BLaER1 treated with 17β-estradiol and CSF1 and Interleukin-3, amounts not matched to agents 10 nM and 100 nM (cell line): ENCODE results near the gene DOCK9.

Experiments
- H3K27ac ChIP-seq, 11 experiments: shearing (Covaris generic); formaldehyde crosslinking; 2 replicates each; pipeline ENCODE4 v1.8.1; 2022
- H3K27me3 ChIP-seq, 11 experiments: shearing (Covaris generic); formaldehyde crosslinking; 2 replicates each; pipeline ENCODE4 v1.8.1; 2022
- H3K36me3 ChIP-seq, 11 experiments: shearing (Covaris generic); formaldehyde crosslinking; 2 replicates each; pipeline ENCODE4 v1.8.1; 2022
- H3K4me1 ChIP-seq, 10 experiments: shearing (Covaris generic); formaldehyde crosslinking; 2 replicates each; pipeline ENCODE4 v1.8.1; 2022
- H3K4me2 ChIP-seq, 11 experiments: shearing (Covaris generic); formaldehyde crosslinking; 2 replicates each; pipeline ENCODE4 v1.8.1; 2022
- H3K4me3 ChIP-seq, 10 experiments: shearing (Covaris generic); formaldehyde crosslinking; 2 replicates each; pipeline ENCODE4 v1.8.1; 2022
- H3K9ac ChIP-seq, 11 experiments: shearing (Covaris generic); formaldehyde crosslinking; 2 replicates each; pipeline ENCODE4 v1.8.1; 2022
- H3K9me3 ChIP-seq, 11 experiments: shearing (Covaris generic); formaldehyde crosslinking; replicated peaks in 1 of 11; 2 replicates each; pipeline ENCODE4 v1.8.1; 2022
- H4K20me1 ChIP-seq, 11 experiments: shearing (Covaris generic); formaldehyde crosslinking; 2 replicates each; pipeline ENCODE4 v1.8.1; 2022
- Cebpa-rat ChIP-seq, 11 experiments: shearing (Covaris generic); IDR thresholded peaks; 2 replicates each; pipeline ENCODE4 v1.8.1; 2022

Gene DOCK9

DNA sequence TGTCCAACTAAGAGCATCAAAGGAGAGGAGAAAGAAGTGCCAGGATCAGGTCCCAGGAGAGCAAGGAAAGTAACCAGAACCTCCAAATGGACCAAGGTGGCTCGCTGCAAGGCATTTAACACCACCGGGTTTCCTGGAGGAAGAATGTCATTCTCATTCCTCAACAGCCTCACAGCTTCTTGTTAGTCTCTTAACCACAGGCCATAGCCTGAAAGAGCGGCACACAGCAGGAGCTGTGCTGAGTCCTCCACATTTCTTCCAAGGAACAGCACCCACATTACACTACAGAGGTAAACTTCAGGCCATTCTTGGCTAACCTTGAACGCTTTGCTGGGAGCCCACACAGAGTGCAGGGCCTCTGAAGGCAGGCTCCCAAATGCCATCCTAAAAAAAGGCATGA lies 23.6 kb downstream of the DOCK9 start:
- no peaks in the 10 kb centered on the region for H3K4me1 ChIP-seq
- H3K9ac ChIP-seq = no peak overlapping the region
- H3K4me3 ChIP-seq = no peak overlapping the region
- no peak for TF ChIP-seq Cebpa-rat (IDR thresholded peaks at IDR 0.05)
- no peaks in the 10 kb centered on the region for H3K9me3 ChIP-seq
- H3K27me3 ChIP-seq = no peaks in the 10 kb centered on the region
- peaks cover 0 to 7% (median 0%) of the 10 kb centered on the region in 11 experiments; a peak in 1 of 22 replicates for H4K20me1 ChIP-seq
- H3K4me2 ChIP-seq = no peak overlapping the region
- H3K36me3 ChIP-seq = no peaks in the 10 kb centered on the region
- no peak overlapping the region for H3K27ac ChIP-seq

- Histone ChIP-seq H3K27me3 (no peaks in the 10 kb centered on the region), H3K9me3 (no peaks in the 10 kb centered on the region), H3K4me2 (no peak overlapping the region), H3K4me3 (no peak overlapping the region), H3K4me1 (no peaks in the 10 kb centered on the region), H3K9ac (no peak overlapping the region), H4K20me1 (no peaks in the 10 kb centered on the region), H3K27ac (no peak overlapping the region), H3K36me3 (no peaks in the 10 kb centered on the region)
- no peak for TF ChIP-seq Cebpa-rat (IDR thresholded peaks at IDR 0.05)
Measured at GRCh38 chr13:98951266-98951665, 26.6 kb downstream of the DOCK9 start.

DNA sequence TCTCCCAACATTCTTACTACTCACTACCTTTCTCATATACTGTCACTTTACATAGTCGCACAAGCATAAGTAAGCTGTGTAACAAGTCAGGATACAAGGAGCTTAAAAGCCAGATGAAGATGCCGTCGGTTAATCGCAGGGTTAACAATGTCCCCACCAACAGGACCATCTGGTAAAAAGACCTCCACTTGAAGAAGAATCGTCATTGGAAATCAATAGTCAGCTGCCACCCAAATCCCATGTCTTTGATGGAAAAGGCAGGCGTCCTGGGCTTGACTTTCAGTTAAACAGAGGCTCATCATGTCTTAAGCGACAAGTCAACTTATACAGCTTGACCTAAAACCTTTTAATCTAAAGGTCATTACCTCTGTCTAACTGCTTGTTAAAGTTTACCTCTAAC lies 27.2 kb downstream of the DOCK9 start:
- Histone ChIP-seq H3K4me1 (no peaks in the 10 kb centered on the region), H3K9me3 (no peaks in the 10 kb centered on the region), H3K9ac (no peak overlapping the region), H3K27me3 (no peaks in the 10 kb centered on the region), H4K20me1 (no peaks in the 10 kb centered on the region), H3K4me2 (no peak overlapping the region), H3K36me3 (no peaks in the 10 kb centered on the region), H3K4me3 (no peak overlapping the region), H3K27ac (no peak overlapping the region)
- TF ChIP-seq Cebpa-rat (IDR thresholded peaks at IDR 0.05) = no peak

GRCh38 chr13:98947925-98948324 lies 29.9 kb downstream of the DOCK9 start:
- TF ChIP-seq Cebpa-rat (IDR thresholded peaks at IDR 0.05) = no peak
- Histone ChIP-seq H3K4me1 (no peaks in the 10 kb centered on the region), H3K27me3 (no peaks in the 10 kb centered on the region), H3K4me3 (no peak overlapping the region), H3K4me2 (no peak overlapping the region), H4K20me1 (no peaks in the 10 kb centered on the region), H3K9ac (no peak overlapping the region), H3K9me3 (no peaks in the 10 kb centered on the region), H3K36me3 (no peaks in the 10 kb centered on the region), H3K27ac (no peak overlapping the region)

DNA sequence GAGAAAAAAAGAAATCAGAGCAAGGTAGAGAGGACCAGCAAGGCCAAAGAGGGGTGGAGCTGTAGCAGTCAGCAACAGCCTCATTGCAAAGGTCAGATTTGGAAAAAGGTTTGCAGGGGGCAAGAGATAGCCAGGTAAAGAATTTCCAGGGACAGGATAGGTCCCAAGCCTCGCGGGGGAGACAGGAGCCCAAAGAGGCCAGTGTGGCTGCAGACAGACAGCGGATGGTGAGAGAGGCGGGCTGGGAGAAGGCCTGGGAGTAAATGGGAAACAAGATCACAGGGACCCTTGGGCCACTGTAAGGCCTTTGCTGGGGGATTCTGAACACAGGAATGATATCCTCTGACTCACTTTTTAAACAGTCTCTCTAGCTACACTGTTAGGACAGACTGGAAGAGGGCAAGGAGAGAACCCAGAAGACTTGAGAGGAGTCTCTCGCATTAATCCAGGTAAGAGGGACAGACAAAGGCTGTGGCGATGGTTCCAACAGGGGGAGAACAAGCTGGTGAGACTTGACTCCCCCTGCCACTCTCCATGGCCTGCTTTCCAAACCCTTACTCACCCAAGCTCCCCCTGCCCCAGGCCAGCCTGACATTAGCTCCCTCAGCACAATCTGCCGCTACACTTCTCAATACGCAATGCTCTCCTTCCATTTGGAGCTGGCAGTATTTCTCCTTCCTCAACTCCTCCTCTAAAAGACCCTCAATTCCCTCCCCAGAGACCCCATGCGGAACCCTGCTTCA lies 31.8 kb downstream of the DOCK9 start:
- no peak overlapping the region for H3K27ac ChIP-seq
- no peaks in the 10 kb centered on the region for H3K27me3 ChIP-seq
- no peak overlapping the region for H3K4me3 ChIP-seq
- no peaks in the 10 kb centered on the region for H3K9me3 ChIP-seq
- H4K20me1 ChIP-seq = no peaks in the 10 kb centered on the region
- H3K9ac ChIP-seq = no peak overlapping the region
- TF ChIP-seq Cebpa-rat (IDR thresholded peaks at IDR 0.05) = no peak
- no peaks in the 10 kb centered on the region for H3K36me3 ChIP-seq
- no peak overlapping the region for H3K4me2 ChIP-seq
- H3K4me1 ChIP-seq = no peaks in the 10 kb centered on the region

GRCh38 chr13:98944336-98944735 lies 33.5 kb downstream of the DOCK9 start:
- H3K27me3 ChIP-seq = no peaks in the 10 kb centered on the region
- no peak overlapping the region for H3K27ac ChIP-seq
- no peaks in the 10 kb centered on the region for H3K9me3 ChIP-seq
- no peak overlapping the region for H3K9ac ChIP-seq
- no peaks in the 10 kb centered on the region; a peak in 1 of 22 replicates for H4K20me1 ChIP-seq
- H3K36me3 ChIP-seq = no peaks in the 10 kb centered on the region
- no peaks in the 10 kb centered on the region for H3K4me1 ChIP-seq
- H3K4me2 ChIP-seq = no peak overlapping the region
- no peak overlapping the region for H3K4me3 ChIP-seq
- no peak for TF ChIP-seq Cebpa-rat (IDR thresholded peaks at IDR 0.05)

DNA sequence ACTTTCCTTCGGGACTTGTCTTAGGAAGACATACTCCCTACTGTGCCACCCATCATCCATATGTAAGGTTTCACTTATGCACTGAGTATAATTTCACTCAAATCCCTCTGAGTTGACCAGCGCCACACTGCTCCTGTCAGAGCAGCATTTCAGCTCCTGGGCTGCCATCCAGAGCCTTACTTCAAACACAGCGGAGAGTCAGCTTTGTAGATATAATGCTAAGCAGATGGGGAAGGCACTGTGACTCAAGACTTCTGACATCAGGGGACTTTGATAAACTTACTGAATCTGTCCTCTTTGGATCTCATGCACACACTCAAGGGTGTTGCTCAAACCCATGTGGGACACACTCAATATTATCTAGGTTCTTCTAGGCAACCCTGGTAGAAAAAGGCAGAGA lies 34.9 kb downstream of the DOCK9 start:
- no peaks in the 10 kb centered on the region; a peak in 1 of 22 replicates for H4K20me1 ChIP-seq
- no peaks in the 10 kb centered on the region for H3K9me3 ChIP-seq
- no peak overlapping the region for H3K4me3 ChIP-seq
- no peak overlapping the region for H3K4me2 ChIP-seq
- no peak overlapping the region for H3K9ac ChIP-seq
- no peaks in the 10 kb centered on the region for H3K27me3 ChIP-seq
- H3K27ac ChIP-seq = no peak overlapping the region
- TF ChIP-seq Cebpa-rat (IDR thresholded peaks at IDR 0.05) = no peak
- H3K4me1 ChIP-seq = no peaks in the 10 kb centered on the region
- H3K36me3 ChIP-seq = no peaks in the 10 kb centered on the region

- Histone ChIP-seq H4K20me1 (no peaks in the 10 kb centered on the region; a peak in 1 of 22 replicates), H3K27me3 (no peaks in the 10 kb centered on the region), H3K9me3 (no peaks in the 10 kb centered on the region), H3K9ac (no peak overlapping the region), H3K4me1 (no peaks in the 10 kb centered on the region), H3K4me3 (no peak overlapping the region), H3K4me2 (no peak overlapping the region), H3K27ac (no peak overlapping the region), H3K36me3 (no peaks in the 10 kb centered on the region)
- no peak for TF ChIP-seq Cebpa-rat (IDR thresholded peaks at IDR 0.05)
Measured at GRCh38 chr13:98942485-98942884, 35.4 kb downstream of the DOCK9 start.

DNA sequence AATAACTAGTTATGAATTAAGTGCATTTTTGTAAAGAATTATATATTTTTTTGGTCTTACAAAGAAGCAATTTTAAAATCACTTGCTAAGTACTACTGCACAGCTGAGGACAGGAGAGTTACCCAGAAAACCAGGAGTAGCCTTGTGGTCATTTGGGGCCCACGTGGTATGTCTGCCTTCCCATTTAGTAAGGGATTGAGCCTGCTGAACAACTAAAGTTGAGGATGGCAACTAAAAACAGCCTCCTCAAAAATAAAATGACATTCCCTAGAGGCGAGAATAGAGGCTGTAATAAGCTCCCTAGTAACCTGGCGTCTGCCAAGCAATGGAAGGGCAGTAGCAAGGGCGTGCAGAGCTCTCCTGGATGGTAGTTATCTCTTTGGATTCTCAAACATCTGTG lies 36.3 kb downstream of the DOCK9 start:
- no peaks in the 10 kb centered on the region for H3K36me3 ChIP-seq
- H3K27me3 ChIP-seq = no peaks in the 10 kb centered on the region
- H3K4me3 ChIP-seq = no peak overlapping the region
- no peak overlapping the region for H3K27ac ChIP-seq
- H3K4me1 ChIP-seq = no peaks in the 10 kb centered on the region
- no peaks in the 10 kb centered on the region for H3K9me3 ChIP-seq
- H4K20me1 ChIP-seq = no peaks in the 10 kb centered on the region; a peak in 1 of 22 replicates
- no peak overlapping the region for H3K4me2 ChIP-seq
- no peak for TF ChIP-seq Cebpa-rat (IDR thresholded peaks at IDR 0.05)
- H3K9ac ChIP-seq = no peak overlapping the region

DNA sequence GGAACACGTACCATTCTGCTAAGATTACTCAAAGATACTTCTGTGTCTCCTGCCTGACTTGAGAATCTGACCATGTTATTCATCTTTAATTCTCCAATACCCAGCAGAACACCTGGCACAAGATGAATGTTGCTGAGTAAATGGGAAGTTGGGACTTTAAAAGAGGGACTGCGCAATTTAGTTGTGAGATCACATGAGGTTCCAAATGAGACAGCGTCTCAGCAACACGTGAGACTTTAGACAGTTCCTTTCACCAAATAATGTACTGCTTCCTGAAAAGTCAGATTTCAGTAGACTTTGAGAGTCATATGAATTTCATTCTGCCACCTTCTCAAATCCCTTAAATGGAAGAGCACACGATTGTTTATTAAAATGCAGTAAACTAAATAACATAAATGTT lies 36.7 kb downstream of the DOCK9 start:
- no peaks in the 10 kb centered on the region for H3K9me3 ChIP-seq
- no peak overlapping the region for H3K4me3 ChIP-seq
- TF ChIP-seq Cebpa-rat (IDR thresholded peaks at IDR 0.05) = no peak

More for the DNA sequence above, 36.7 kb downstream of the DOCK9 start:
- no peak overlapping the region for H3K4me2 ChIP-seq
- no peaks in the 10 kb centered on the region for H3K36me3 ChIP-seq
- H3K4me1 ChIP-seq = no peaks in the 10 kb centered on the region
- no peaks in the 10 kb centered on the region; a peak in 1 of 22 replicates for H4K20me1 ChIP-seq
- H3K9ac ChIP-seq = no peak overlapping the region
- no peak overlapping the region for H3K27ac ChIP-seq
- H3K27me3 ChIP-seq = no peaks in the 10 kb centered on the region
